Spleen (tissue), 7 donors: Measurements from ENCODE around the gene KLHL22.

Experiments
- POLR2A ChIP-seq, 3 donors: fragments of 450-650 bp; IDR thresholded peaks; one replicate each; pipeline ENCODE4 v1.5.1; 2017; ENCODE audit warnings: antibody characterized with exemption in 3 of 3, mild to moderate bottlenecking in 1 of 3
- TF ChIP-seq, protein P1 (sequence below), 11 experiments: fragments of 200-600 bp in 7 of 11; fragments of 450-650 bp in 4 of 11; sonication (generic) in 4 of 11; IDR thresholded peaks in 8 of 11; conservative IDR thresholded peaks in 3 of 11; 1 replicate in 7 of 11; 2 replicates in 4 of 11; pipeline versions ENCODE4 v1.4.0 to v1.8.0; 2016 to 2021; ENCODE audit warnings: antibody characterized with exemption in 11 of 11, inconsistent platforms in 4 of 11, mild to moderate bottlenecking in 1 of 11
- donor health status: DM: no; HTN: no; CAD: no; lungs with moderate emphysema.
- donor health status: DM: no; HTN: no; CAD: no.
- donor health status: DM: no; HTN: no; CAD: no.

DNA sequence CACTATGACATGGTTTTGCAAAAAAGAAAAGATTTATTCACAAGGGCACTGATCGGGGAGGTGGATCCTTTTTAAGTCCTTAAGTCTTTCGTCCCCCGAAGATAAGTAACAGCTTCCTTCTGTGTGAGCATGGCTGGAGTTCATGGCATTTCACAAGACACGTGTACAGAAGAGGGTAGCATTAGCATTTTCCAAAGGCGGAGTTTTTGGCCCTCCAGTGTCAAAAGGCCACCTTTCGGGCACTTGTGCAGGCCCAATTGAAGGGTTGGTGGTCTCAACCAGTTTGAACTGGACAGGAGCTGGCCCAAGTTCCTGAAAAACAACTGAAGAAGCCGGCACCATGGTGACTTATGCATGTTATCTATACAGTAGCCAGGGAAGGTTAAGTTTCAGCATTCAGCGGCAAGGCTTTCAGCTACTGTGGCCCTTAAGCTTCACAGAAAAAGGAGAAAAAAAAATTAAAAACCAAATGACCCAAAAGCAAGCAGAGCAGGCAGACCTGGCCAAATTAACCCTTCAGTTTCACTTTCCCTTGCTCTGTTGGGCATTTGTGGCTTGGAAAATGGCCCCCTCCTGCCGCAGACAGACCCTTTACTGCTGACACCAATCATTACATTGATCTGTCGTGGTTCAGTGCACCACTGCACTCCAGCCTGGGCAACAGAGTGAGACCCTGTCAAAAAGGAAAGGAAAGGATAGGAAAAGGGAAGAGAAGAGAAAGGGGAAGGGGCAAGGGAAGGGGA is 83.0 kb downstream of the KLHL22 start:
- TF ChIP-seq, protein P1, sequence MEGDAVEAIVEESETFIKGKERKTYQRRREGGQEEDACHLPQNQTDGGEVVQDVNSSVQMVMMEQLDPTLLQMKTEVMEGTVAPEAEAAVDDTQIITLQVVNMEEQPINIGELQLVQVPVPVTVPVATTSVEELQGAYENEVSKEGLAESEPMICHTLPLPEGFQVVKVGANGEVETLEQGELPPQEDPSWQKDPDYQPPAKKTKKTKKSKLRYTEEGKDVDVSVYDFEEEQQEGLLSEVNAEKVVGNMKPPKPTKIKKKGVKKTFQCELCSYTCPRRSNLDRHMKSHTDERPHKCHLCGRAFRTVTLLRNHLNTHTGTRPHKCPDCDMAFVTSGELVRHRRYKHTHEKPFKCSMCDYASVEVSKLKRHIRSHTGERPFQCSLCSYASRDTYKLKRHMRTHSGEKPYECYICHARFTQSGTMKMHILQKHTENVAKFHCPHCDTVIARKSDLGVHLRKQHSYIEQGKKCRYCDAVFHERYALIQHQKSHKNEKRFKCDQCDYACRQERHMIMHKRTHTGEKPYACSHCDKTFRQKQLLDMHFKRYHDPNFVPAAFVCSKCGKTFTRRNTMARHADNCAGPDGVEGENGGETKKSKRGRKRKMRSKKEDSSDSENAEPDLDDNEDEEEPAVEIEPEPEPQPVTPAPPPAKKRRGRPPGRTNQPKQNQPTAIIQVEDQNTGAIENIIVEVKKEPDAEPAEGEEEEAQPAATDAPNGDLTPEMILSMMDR (IDR thresholded peaks at IDR 0.05 in 8 of 11, conservative IDR thresholded peaks at IDR 0.05 in 3 of 11) = no peak
- TF ChIP-seq POLR2A (IDR thresholded peaks at IDR 0.05) = no peak
